Hepatic stellate cell (primary cell): ENCODE data around the gene CIAO3.

Experiments used
- DNase-seq: peaks from one replicate; pipeline ENCODE4 v3.0.0; 2011; ENCODE audit warnings: low spot score

The CIAO3 gene

GRCh38 chr16:709566-710499, 31.0 kb downstream of the CIAO3 start:
- peak; percentile 99 for DNase-seq

GRCh38 chr16:708959-709358, 31.8 kb downstream of the CIAO3 start:
- no peak for DNase-seq

- DNase-seq: no peak
Measured at GRCh38 chr16:708019-708418, 32.8 kb downstream of the CIAO3 start.

- no peak for DNase-seq
Measured at GRCh38 chr16:707062-707538, 33.7 kb downstream of the CIAO3 start.

GRCh38 chr16:706189-707061, 34.4 kb downstream of the CIAO3 start:
- no peak for DNase-seq

- DNase-seq: no peak
Measured at GRCh38 chr16:705431-706188, 35.2 kb downstream of the CIAO3 start, which contains the start of gene FBXL16. Gene FBXL16 (minus strand): TSS chr16:705801. CDS start chr16:697405, 8,396 bp downstream.

GRCh38 chr16:704552-705380, 36.0 kb downstream of the CIAO3 start:
- no peak for DNase-seq

GRCh38 chr16:704047-704446, 36.8 kb downstream of the CIAO3 start:
- no peak for DNase-seq

GRCh38 chr16:703406-703805, 37.4 kb downstream of the CIAO3 start:
- DNase-seq: no peak

- no peak for DNase-seq
Measured at GRCh38 chr16:702341-702740, 38.5 kb downstream of the CIAO3 start.

GRCh38 chr16:700684-701584, 39.9 kb downstream of the CIAO3 start:
- no peak for DNase-seq

- no peak for DNase-seq
Measured at GRCh38 chr16:698911-699671, 41.7 kb downstream of the CIAO3 start.

- no peak for DNase-seq
Measured at GRCh38 chr16:695355-696089, 45.3 kb downstream of the CIAO3 start.

- no peak for DNase-seq
Measured at GRCh38 chr16:694863-695354, 45.9 kb downstream of the CIAO3 start.

GRCh38 chr16:694187-694862, 46.5 kb downstream of the CIAO3 start:
- no peak for DNase-seq

GRCh38 chr16:693766-694165, 47.0 kb downstream of the CIAO3 start:
- DNase-seq: no peak

- DNase-seq: no peak
Measured at GRCh38 chr16:693364-693763, 47.4 kb downstream of the CIAO3 start.
